Measurements from ENCODE around the gene TCF4.

The TCF4 gene

GRCh38 chr18:55453186-55453585 is 134.8 kb downstream of the TCF4 start:
- no peak overlapping the region for H3K27ac ChIP-seq (ENCODE audit: extremely low read depth, low read depth, low read length)
- no peaks in the 10 kb centered on the region for H3K9me3 ChIP-seq (ENCODE audit: control insufficient read depth, insufficient read depth, low read depth, low read length)
- CTCF ChIA-PET, result interaction anchor here (1.5 kb wide), 1 partner anchor 219 kb away, joined by 4 read pairs; no protein-coding TSS in a partner anchor
- H3K4me3 ChIP-seq (ENCODE audit: low read depth, low read length), result no peak overlapping the region
- peaks cover 9% of the 10 kb centered on the region for H3K4me1 ChIP-seq (ENCODE audit: control insufficient read depth, insufficient read depth, low read length)
- POLR2A ChIA-PET, result no interaction called here
- H3K36me3 ChIP-seq (ENCODE audit: control insufficient read depth in 2 of 2, insufficient read depth in 1 of 2, low read length in 2 of 2), result no peaks in the 10 kb centered on the region
- TF ChIP-seq ZNF202 (tag by site-specific recombination; IDR thresholded peaks at IDR 0.05; ENCODE audit: borderline replicate concordance) (no peak), FEZF1 (tag by site-specific recombination; IDR thresholded peaks at IDR 0.05) (no peak), ZNF280D (tag by site-specific recombination; IDR thresholded peaks at IDR 0.05) (no peak), ZFP69B (tag by site-specific recombination; IDR thresholded peaks at IDR 0.05) (no peak), PRDM10 (tag by site-specific recombination; IDR thresholded peaks at IDR 0.05) (no peak), ZNF677 (tag by site-specific recombination; IDR thresholded peaks at IDR 0.05) (no peak), ZNF24 (tag by site-specific recombination; IDR thresholded peaks at IDR 0.05) (no peak), ZNF654 (tag by site-specific recombination; IDR thresholded peaks at IDR 0.05; ENCODE audit: low read depth) (no peak), HOXD13 (CRISPR knock-in tag; IDR thresholded peaks at IDR 0.05; ENCODE audit: borderline replicate concordance) (no peak)
- TF ChIP-seq, protein P1, sequence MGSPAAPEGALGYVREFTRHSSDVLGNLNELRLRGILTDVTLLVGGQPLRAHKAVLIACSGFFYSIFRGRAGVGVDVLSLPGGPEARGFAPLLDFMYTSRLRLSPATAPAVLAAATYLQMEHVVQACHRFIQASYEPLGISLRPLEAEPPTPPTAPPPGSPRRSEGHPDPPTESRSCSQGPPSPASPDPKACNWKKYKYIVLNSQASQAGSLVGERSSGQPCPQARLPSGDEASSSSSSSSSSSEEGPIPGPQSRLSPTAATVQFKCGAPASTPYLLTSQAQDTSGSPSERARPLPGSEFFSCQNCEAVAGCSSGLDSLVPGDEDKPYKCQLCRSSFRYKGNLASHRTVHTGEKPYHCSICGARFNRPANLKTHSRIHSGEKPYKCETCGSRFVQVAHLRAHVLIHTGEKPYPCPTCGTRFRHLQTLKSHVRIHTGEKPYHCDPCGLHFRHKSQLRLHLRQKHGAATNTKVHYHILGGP (tag by site-specific recombination; IDR thresholded peaks at IDR 0.05), result no peak
- TF ChIP-seq, protein P2, sequence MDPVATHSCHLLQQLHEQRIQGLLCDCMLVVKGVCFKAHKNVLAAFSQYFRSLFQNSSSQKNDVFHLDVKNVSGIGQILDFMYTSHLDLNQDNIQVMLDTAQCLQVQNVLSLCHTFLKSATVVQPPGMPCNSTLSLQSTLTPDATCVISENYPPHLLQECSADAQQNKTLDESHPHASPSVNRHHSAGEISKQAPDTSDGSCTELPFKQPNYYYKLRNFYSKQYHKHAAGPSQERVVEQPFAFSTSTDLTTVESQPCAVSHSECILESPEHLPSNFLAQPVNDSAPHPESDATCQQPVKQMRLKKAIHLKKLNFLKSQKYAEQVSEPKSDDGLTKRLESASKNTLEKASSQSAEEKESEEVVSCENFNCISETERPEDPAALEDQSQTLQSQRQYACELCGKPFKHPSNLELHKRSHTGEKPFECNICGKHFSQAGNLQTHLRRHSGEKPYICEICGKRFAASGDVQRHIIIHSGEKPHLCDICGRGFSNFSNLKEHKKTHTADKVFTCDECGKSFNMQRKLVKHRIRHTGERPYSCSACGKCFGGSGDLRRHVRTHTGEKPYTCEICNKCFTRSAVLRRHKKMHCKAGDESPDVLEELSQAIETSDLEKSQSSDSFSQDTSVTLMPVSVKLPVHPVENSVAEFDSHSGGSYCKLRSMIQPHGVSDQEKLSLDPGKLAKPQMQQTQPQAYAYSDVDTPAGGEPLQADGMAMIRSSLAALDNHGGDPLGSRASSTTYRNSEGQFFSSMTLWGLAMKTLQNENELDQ (tag by site-specific recombination; IDR thresholded peaks at IDR 0.05; ENCODE audit: low read depth), result no peak
- TF ChIP-seq, protein P3, sequence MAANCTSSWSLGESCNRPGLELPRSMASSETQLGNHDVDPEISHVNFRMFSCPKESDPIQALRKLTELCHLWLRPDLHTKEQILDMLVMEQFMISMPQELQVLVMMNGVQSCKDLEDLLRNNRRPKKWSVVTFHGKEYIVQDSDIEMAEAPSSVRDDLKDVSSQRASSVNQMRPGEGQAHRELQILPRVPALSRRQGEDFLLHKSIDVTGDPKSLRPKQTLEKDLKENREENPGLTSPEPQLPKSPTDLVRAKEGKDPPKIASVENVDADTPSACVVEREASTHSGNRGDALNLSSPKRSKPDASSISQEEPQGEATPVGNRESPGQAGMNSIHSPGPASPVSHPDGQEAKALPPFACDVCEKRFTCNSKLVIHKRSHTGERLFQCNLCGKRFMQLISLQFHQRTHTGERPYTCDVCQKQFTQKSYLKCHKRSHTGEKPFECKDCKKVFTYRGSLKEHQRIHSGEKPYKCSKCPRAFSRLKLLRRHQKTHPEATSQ (tag by site-specific recombination; IDR thresholded peaks at IDR 0.05), result no peak

GRCh38 chr18:55452123-55452611 is 135.8 kb downstream of the TCF4 start:
- ChIA-PET POLR2A (no interaction called here), CTCF (no interaction called here)
- no peak for TF ChIP-seq PBX3 (CRISPR knock-in tag; IDR thresholded peaks at IDR 0.05)
- TF ChIP-seq, protein P4, sequence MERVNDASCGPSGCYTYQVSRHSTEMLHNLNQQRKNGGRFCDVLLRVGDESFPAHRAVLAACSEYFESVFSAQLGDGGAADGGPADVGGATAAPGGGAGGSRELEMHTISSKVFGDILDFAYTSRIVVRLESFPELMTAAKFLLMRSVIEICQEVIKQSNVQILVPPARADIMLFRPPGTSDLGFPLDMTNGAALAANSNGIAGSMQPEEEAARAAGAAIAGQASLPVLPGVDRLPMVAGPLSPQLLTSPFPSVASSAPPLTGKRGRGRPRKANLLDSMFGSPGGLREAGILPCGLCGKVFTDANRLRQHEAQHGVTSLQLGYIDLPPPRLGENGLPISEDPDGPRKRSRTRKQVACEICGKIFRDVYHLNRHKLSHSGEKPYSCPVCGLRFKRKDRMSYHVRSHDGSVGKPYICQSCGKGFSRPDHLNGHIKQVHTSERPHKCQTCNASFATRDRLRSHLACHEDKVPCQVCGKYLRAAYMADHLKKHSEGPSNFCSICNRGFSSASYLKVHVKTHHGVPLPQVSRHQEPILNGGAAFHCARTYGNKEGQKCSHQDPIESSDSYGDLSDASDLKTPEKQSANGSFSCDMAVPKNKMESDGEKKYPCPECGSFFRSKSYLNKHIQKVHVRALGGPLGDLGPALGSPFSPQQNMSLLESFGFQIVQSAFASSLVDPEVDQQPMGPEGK (tag by site-specific recombination; IDR thresholded peaks at IDR 0.05), result no peak

More at GRCh38 chr18:55452123-55452611, 135.8 kb downstream of the TCF4 start:
- Histone ChIP-seq H3K4me3 (ENCODE audit: low read depth, low read length) (no peak overlapping the region), H3K36me3 (ENCODE audit: control insufficient read depth in 2 of 2, insufficient read depth in 1 of 2, low read length in 2 of 2) (no peaks in the 10 kb centered on the region), H3K27ac (ENCODE audit: extremely low read depth, low read depth, low read length) (no peak overlapping the region), H3K4me1 (ENCODE audit: control insufficient read depth, insufficient read depth, low read length) (peaks cover 9% of the 10 kb centered on the region), H3K9me3 (ENCODE audit: control insufficient read depth, insufficient read depth, low read depth, low read length) (no peaks in the 10 kb centered on the region)
